B cell (primary cell): Measurements from ENCODE around the gene RALA. TPM values are rescaled to one million over a fixed set of nuclear protein-coding genes. Genes with fewer than 3 reads are reported as not detected.

Experiments
- ATAC-seq: fragments of 200-7000 bp; cut with Tn5 transposase; one replicate; pipeline ENCODE4 v1.10.0; 2021; ENCODE audit warnings: low read depth, mild to moderate bottlenecking, moderate number of reproducible peaks, moderate library complexity
- CTCF ChIA-PET: fragments of 350-600 bp; sonication (Branson Sonifier 250); formaldehyde crosslinking; loops from one replicate; lab custom pipeline; 2021; ENCODE audit warnings: antibody characterized with exemption, inconsistent platforms; lab: Charles Lee
- POLR2A ChIA-PET: fragments of 350-600 bp; sonication (Branson Sonifier 250); formaldehyde crosslinking; loops from one replicate; lab custom pipeline; 2021; ENCODE audit warnings: antibody characterized with exemption; lab: Charles Lee
- DNase-seq: peaks from one replicate; pipeline ENCODE4 v3.0.0; 2013
- H2AFZ ChIP-seq: 2 replicates; pipeline ENCODE4 v1.6.1; 2012; ENCODE audit warnings: mild to moderate bottlenecking, low read depth, low read length; ENCODE audit not compliant: insufficient read depth, poor library complexity, severe bottlenecking
- H3K27ac ChIP-seq, 2 donors: 1 replicate in 1 of 2; 2 replicates in 1 of 2; pipeline ENCODE4 v1.5.1; 2012 to 2013; ENCODE audit warnings: low read length in 2 of 2, mild to moderate bottlenecking in 2 of 2, moderate library complexity in 1 of 2
- H3K27me3 ChIP-seq, 4 experiments: fragments of 200-600 bp in 1 of 4; sonication (generic) in 1 of 4; replicated peaks in 1 of 4; 1 replicate in 2 of 4; 2 replicates in 2 of 4; pipeline versions ENCODE4 v1.6.1 to v1.7.0; 2013 to 2016; ENCODE audit warnings: low read length in 3 of 4, mild to moderate bottlenecking in 2 of 4, mixed read lengths in 1 of 4, moderate library complexity in 1 of 4; ENCODE audit not compliant: insufficient read depth in 4 of 4, control insufficient read depth in 3 of 4; ENCODE audit errors: control extremely low read depth in 1 of 4
- H3K36me3 ChIP-seq, 2 experiments: replicated peaks in 1 of 2; 1 replicate in 1 of 2; 2 replicates in 1 of 2; pipeline versions ENCODE4 v1.6.1 to v1.7.1; 2013; ENCODE audit warnings: low read length in 1 of 2; ENCODE audit not compliant: insufficient read depth in 2 of 2, control insufficient read depth in 1 of 2; ENCODE audit errors: control extremely low read depth in 1 of 2, extremely low read depth in 1 of 2
- H3K4me1 ChIP-seq, 2 donors: fragments of 200-600 bp in 1 of 2; sonication (generic) in 1 of 2; 1 replicate in 1 of 2; 2 replicates in 1 of 2; pipeline versions ENCODE4 v1.5.1 to v1.6.1; 2013 to 2017; ENCODE audit warnings: low read length in 2 of 2; ENCODE audit not compliant: control insufficient read depth in 2 of 2, insufficient read depth in 2 of 2
- H3K4me2 ChIP-seq: replicated peaks from 2 replicates; pipeline ENCODE3; 2012; ENCODE audit warnings: mild to moderate bottlenecking, low read depth, low read length; ENCODE audit not compliant: poor library complexity, severe bottlenecking
- H3K4me3 ChIP-seq, 5 experiments: fragments of 200-600 bp in 1 of 5; sonication (generic) in 1 of 5; 1 replicate in 3 of 5; 2 replicates in 2 of 5; pipeline versions ENCODE4 v1.5.1 to v1.7.0; 2011 to 2016; ENCODE audit warnings: low read length in 4 of 5, mild to moderate bottlenecking in 4 of 5, low read depth in 2 of 5, control low read depth in 1 of 5, moderate library complexity in 1 of 5; ENCODE audit not compliant: insufficient read depth in 1 of 5; ENCODE audit errors: control extremely low read depth in 1 of 5, extremely low read depth in 1 of 5
- H3K79me2 ChIP-seq: fragments of 200-600 bp; sonication (generic); one replicate; pipeline ENCODE4 v1.6.0; 2016; ENCODE audit warnings: low read length; ENCODE audit not compliant: control insufficient read depth, insufficient read depth
- H3K9ac ChIP-seq: fragments of 200-600 bp; sonication (generic); 2 replicates; pipeline ENCODE4 v1.6.1; 2017; ENCODE audit warnings: mild to moderate bottlenecking, low read length, moderate library complexity
- H3K9me3 ChIP-seq, 3 donors: one replicate each; pipeline versions ENCODE4 v1.6.1 to v1.7.1; 2013; ENCODE audit warnings: low read length in 2 of 3; ENCODE audit not compliant: control insufficient read depth in 2 of 3, insufficient read depth in 1 of 3; ENCODE audit errors: control extremely low read depth in 1 of 3
- H4K20me1 ChIP-seq: 2 replicates; pipeline ENCODE4 v1.6.0; 2012; ENCODE audit warnings: mild to moderate bottlenecking, low read length; ENCODE audit not compliant: insufficient read depth, control insufficient read depth, poor library complexity, severe bottlenecking
- H3K27ac Mint-ChIP-seq: one replicate; pipeline ENCODE4 v1.8.0; 2021; ENCODE audit warnings: mixed read lengths
- H3K27me3 Mint-ChIP-seq: one replicate; pipeline ENCODE4 v1.8.0; 2021; ENCODE audit warnings: mixed read lengths
- H3K4me1 Mint-ChIP-seq: one replicate; pipeline ENCODE4 v1.8.0; 2021; ENCODE audit warnings: mixed read lengths
- H3K4me3 Mint-ChIP-seq: one replicate; pipeline ENCODE4 v1.8.0; 2021; ENCODE audit warnings: mixed read lengths
- H3K9me3 Mint-ChIP-seq: one replicate; pipeline ENCODE4 v1.8.0; 2022; ENCODE audit warnings: mixed read lengths; ENCODE audit not compliant: insufficient read depth
- CTCF ChIP-seq: fragments of 200-600 bp; IDR thresholded peaks from one replicate; pipeline ENCODE4 v1.8.0; 2022; ENCODE audit warnings: antibody characterized with exemption, mild to moderate bottlenecking
- EZH2 ChIP-seq: IDR thresholded peaks from 2 replicates; pipeline ENCODE4 v1.6.1; 2012; ENCODE audit warnings: borderline replicate concordance, low read depth, mild to moderate bottlenecking, moderate library complexity, low read length; ENCODE audit not compliant: insufficient read depth, poor library complexity, severe bottlenecking
- WGBS: methylation state at CpG from one replicate; pipeline ENCODE4 v1.1.5; 2013; ENCODE audit warnings: missing lambda C conversion rate; ENCODE audit not compliant: insufficient coverage; 5-methylcytosine and 5-hydroxymethylcytosine counted together
- intact Hi-C: fragments of 100-400 bp; cut with micrococcal nuclease; formaldehyde crosslinking; loops from one replicate; pipeline ENCODE4 v1.10.0; 2022
- polyA minus RNA-seq: library from RNA; depleted of rRNA, polyadenylated mRNA; stranded (reverse); fragments of >200 nt; gene quantifications from 2 replicates; pipeline ENCODE4 v1.2.3, GENCODE V29; 2012
- polyA plus RNA-seq: library from polyadenylated mRNA; depleted of rRNA; stranded (reverse); fragments of >200 nt; gene quantifications from 2 replicates; pipeline ENCODE4 v1.2.3, GENCODE V29; 2012
- total RNA-seq, 2 donors: library from RNA; stranded (reverse); fragments of 120-200 nt in 1 of 2; gene quantifications; 1 replicate in 1 of 2; 2 replicates in 1 of 2; pipeline versions ENCODE4 v1.2.3 to v1.2.4, GENCODE V29; 2013 to 2022

Gene RALA
- total RNA-seq (29.8 and 31.0 TPM in 2 replicates), polyA plus RNA-seq (9.3 and 15.6 TPM in 2 replicates), polyA minus RNA-seq (15.9 and 27.5 TPM in 2 replicates)
- total RNA-seq (2013): 9.1 TPM

- Mint-ChIP-seq H3K4me3 (peak within 1 kb of the TSS; percentile 95), H3K27ac (peak within 1 kb of the TSS; percentile 92), H3K27me3 (no peaks in the 10 kb centered on the region), H3K9me3 (no peaks in the 10 kb centered on the region), H3K4me1 (peaks cover 53% of the 10 kb centered on the region)
- Histone ChIP-seq H3K9me3 (no peaks in the 10 kb centered on the region), H2AFZ (peak within 1 kb of the TSS; percentile 93), H3K4me2 (peak within 1 kb of the TSS; percentile 89), H3K79me2 (peaks cover 54% of the 10 kb centered on the region), H3K9ac (peak within 1 kb of the TSS; percentile 88), H3K27ac (peak within 1 kb of the TSS; percentile 86 to 93), H3K4me1 (peaks cover 24 to 26% of the 10 kb centered on the region in 2 donors), H3K4me3 (peak within 1 kb of the TSS; percentile 82 to 97 (median 84)), H3K36me3 (no peaks in the 10 kb centered on the region), H3K27me3 (no peaks in the 10 kb centered on the region), H4K20me1 (peaks cover 6% of the 10 kb centered on the region)
- CTCF ChIA-PET: interaction anchor here (0.7 to 6.5 kb wide), 6 partner anchors 42 to 1302 kb away, joined by 3 to 69 read pairs (median 6); partner anchors contain the start of genes MPLKIP and SUGCT
- ATAC-seq (peak; percentile 90), DNase-seq (peak; percentile 90)
- POLR2A ChIA-PET: interaction anchor here (1.1 to 1.9 kb wide), 2 partner anchors 9 to 110 kb away, joined by 3 to 9 read pairs; no protein-coding TSS in a partner anchor
- intact Hi-C loops: loop anchor here (1.0 to 10.0 kb wide), 5 partner anchors 41 to 1438 kb away; partner anchors contain the start of gene YAE1
- WGBS: 1% methylated on average over 52 of the region's 56 CpGs
- TF ChIP-seq CTCF: no peak
- no peak for TF ChIP-seq EZH2
Observed at GRCh38 chr7:39623047-39623731, at the start of gene RALA. Gene RALA, plus strand, starts transcription at chr7:39623572. Its CDS starts 63,096 bp downstream, at chr7:39686668.
